Liver (tissue), 9 donors: ENCODE data around the gene SNX13. TPM values are rescaled to one million over a fixed set of nuclear protein-coding genes. Genes with fewer than 3 reads are reported as not detected.

ENCODE experiments used
- DNase-seq: peaks from one replicate; pipeline ENCODE4 v3.0.0-alpha.2; 2017; ENCODE audit warnings: low spot score
- H3K27ac ChIP-seq, 2 donors: one replicate each; pipeline ENCODE4 v1.7.0; 2013; ENCODE audit warnings: inconsistent platforms in 2 of 2, low read length in 2 of 2, control low read depth in 1 of 2, low read depth in 1 of 2, mild to moderate bottlenecking in 1 of 2
- H3K27me3 ChIP-seq, 4 donors: one replicate each; pipeline versions ENCODE4 v1.6.1 to v1.7.0; 2013; ENCODE audit warnings: low read length in 3 of 4, inconsistent platforms in 1 of 4, mild to moderate bottlenecking in 1 of 4, moderate library complexity in 1 of 4; ENCODE audit not compliant: control insufficient read depth in 4 of 4, insufficient read depth in 4 of 4
- H3K36me3 ChIP-seq, 4 donors: one replicate each; pipeline versions ENCODE4 v1.6.1 to v1.7.0; 2013; ENCODE audit warnings: low read length in 3 of 4, mild to moderate bottlenecking in 3 of 4, low read depth in 1 of 4, moderate library complexity in 1 of 4; ENCODE audit not compliant: control insufficient read depth in 4 of 4, insufficient read depth in 3 of 4
- H3K4me1 ChIP-seq, 4 donors: one replicate each; pipeline versions ENCODE4 v1.6.1 to v1.7.0; 2013; ENCODE audit warnings: low read length in 3 of 4, mild to moderate bottlenecking in 3 of 4, moderate library complexity in 1 of 4; ENCODE audit not compliant: control insufficient read depth in 4 of 4, insufficient read depth in 4 of 4
- H3K4me3 ChIP-seq, 3 donors: one replicate each; pipeline versions ENCODE4 v1.6.1 to v1.7.0; 2013; ENCODE audit warnings: low read length in 3 of 3, control low read depth in 1 of 3, low read depth in 1 of 3, mild to moderate bottlenecking in 1 of 3
- H3K9ac ChIP-seq, 2 donors: one replicate each; pipeline ENCODE4 v1.7.0; 2013; ENCODE audit warnings: low read length in 2 of 2, mild to moderate bottlenecking in 2 of 2, moderate library complexity in 2 of 2, control low read depth in 1 of 2, low read depth in 1 of 2
- H3K9me3 ChIP-seq, 4 donors: one replicate each; pipeline versions ENCODE4 v1.6.1 to v1.7.0; 2013; ENCODE audit warnings: low read length in 3 of 4; ENCODE audit not compliant: control insufficient read depth in 4 of 4
- ATF3 ChIP-seq: IDR thresholded peaks from 2 replicates; pipeline ENCODE4 v1.6.1; 2016; ENCODE audit warnings: antibody characterized with exemption
- CTCF ChIP-seq: fragments of 150-350 bp; IDR thresholded peaks from 2 replicates; pipeline ENCODE4 v1.5.1; 2017; ENCODE audit warnings: improper control_type of control experiment, low read depth, low read length; ENCODE audit not compliant: missing input control
- EGR1 ChIP-seq, 2 donors: IDR thresholded peaks; 2 replicates each; pipeline ENCODE4 v1.6.1; 2016 to 2018; ENCODE audit warnings: antibody characterized with exemption in 2 of 2, low read depth in 2 of 2
- FOXA1 ChIP-seq: IDR thresholded peaks from 2 replicates; pipeline ENCODE4 v1.6.1; 2016; ENCODE audit warnings: antibody characterized with exemption
- FOXA2 ChIP-seq: IDR thresholded peaks from 2 replicates; pipeline ENCODE4 v1.6.1; 2016; ENCODE audit warnings: antibody characterized with exemption
- GABPA ChIP-seq, 2 donors: IDR thresholded peaks in 1 of 2; conservative IDR thresholded peaks in 1 of 2; 2 replicates each; pipeline ENCODE4 v1.6.1; 2016; ENCODE audit warnings: antibody characterized with exemption in 2 of 2, mild to moderate bottlenecking in 1 of 2, moderate library complexity in 1 of 2
- HNF4A ChIP-seq, 2 donors: conservative IDR thresholded peaks; 2 replicates each; pipeline ENCODE4 v1.6.1; 2016; ENCODE audit warnings: antibody characterized with exemption in 2 of 2, mild to moderate bottlenecking in 2 of 2
- HNF4G ChIP-seq: IDR thresholded peaks from 2 replicates; pipeline ENCODE4 v1.6.1; 2016; ENCODE audit warnings: antibody characterized with exemption
- JUND ChIP-seq, 2 donors: IDR thresholded peaks; 2 replicates each; pipeline ENCODE4 v1.6.1; 2016; ENCODE audit warnings: antibody characterized with exemption in 2 of 2
- NR2F2 ChIP-seq: IDR thresholded peaks from 2 replicates; pipeline ENCODE4 v1.6.1; 2016; ENCODE audit warnings: antibody characterized with exemption
- RAD21 ChIP-seq, 2 donors: IDR thresholded peaks; 2 replicates each; pipeline ENCODE4 v1.6.1; 2016; ENCODE audit warnings: antibody characterized with exemption in 2 of 2, mild to moderate bottlenecking in 2 of 2
- REST ChIP-seq: IDR thresholded peaks from 2 replicates; pipeline ENCODE4 v1.6.1; 2016; ENCODE audit warnings: antibody characterized with exemption, mild to moderate bottlenecking
- ZBTB33 ChIP-seq: IDR thresholded peaks from 2 replicates; pipeline ENCODE4 v1.6.1; 2016; ENCODE audit warnings: antibody characterized with exemption
- WGBS: extraction: QIAGEN DNeasy Blood & Tissue Kit; methylation state at CpG from one replicate; pipeline ENCODE4 v1.1.7; 2013; 5-methylcytosine and 5-hydroxymethylcytosine counted together
- polyA plus RNA-seq, 2 donors: library from polyadenylated mRNA; stranded (reverse) in 1 of 2; unstranded in 1 of 2; fragments of 200-250 nt in 1 of 2; fragments of >200 nt in 1 of 2; fragmentation: Nextera tagmentation in 1 of 2; extraction: Ambion mirVana in 1 of 2; gene quantifications; one replicate each; pipeline versions ENCODE4 v1.2.1 to v1.2.3, GENCODE V29; 2013 to 2015
- total RNA-seq, 2 donors: library from RNA; depleted of rRNA; stranded (reverse); fragments of >200 nt; gene quantifications; one replicate each; pipeline ENCODE4 v1.2.3, GENCODE V29; 2014
- donor health status: healthy.
- donor health status: healthy.
- donor health status: healthy.
- donor health status: healthy.
- donor health status: healthy.

The SNX13 gene
- total and polyA plus RNA-seq, 4 donors = 5.4 to 28.1 (median 14.0) TPM

GRCh38 chr7:17915168-17915567 lies 25.1 kb downstream of the SNX13 start:
- peaks cover 0 to 2% (median 0%) of the 10 kb centered on the region in 4 donors for H3K9me3 ChIP-seq
- H3K9ac ChIP-seq = no peak overlapping the region
- H3K4me3 ChIP-seq = no peak overlapping the region
- H3K36me3 ChIP-seq = no peaks in the 10 kb centered on the region
- H3K27me3 ChIP-seq = no peaks in the 10 kb centered on the region
- peaks cover 0 to 1% (median 0%) of the 10 kb centered on the region in 4 donors for H3K4me1 ChIP-seq
- DNase-seq = no peak
- H3K27ac ChIP-seq = no peak overlapping the region
- 91% methylated on average over 6 of the region's 6 CpGs for WGBS
- TF ChIP-seq HNF4A (conservative IDR thresholded peaks at IDR 0.05) (no peak), FOXA2 (no peak), ZBTB33 (no peak), JUND (IDR thresholded peaks at IDR 0.05) (no peak), EGR1 (IDR thresholded peaks at IDR 0.05; ENCODE audit: low read depth in 2 of 2) (no peak), HNF4G (no peak), RAD21 (IDR thresholded peaks at IDR 0.05) (no peak), CTCF (no peak)

- no peak for DNase-seq
- no peak overlapping the region for H3K27ac ChIP-seq
- peaks cover 0 to 1% (median 0%) of the 10 kb centered on the region in 4 donors for H3K4me1 ChIP-seq
- H3K9ac ChIP-seq = no peak overlapping the region
- peaks cover 0 to 2% (median 0%) of the 10 kb centered on the region in 4 donors for H3K36me3 ChIP-seq
- TF ChIP-seq FOXA1 (no peak), HNF4A (conservative IDR thresholded peaks at IDR 0.05) (no peak), NR2F2 (no peak), EGR1 (IDR thresholded peaks at IDR 0.05; ENCODE audit: low read depth in 2 of 2) (no peak)
- H3K9me3 ChIP-seq = peaks cover 0 to 2% (median 0%) of the 10 kb centered on the region in 4 donors
- H3K4me3 ChIP-seq = no peak overlapping the region
- WGBS = 100% methylated on average over 2 of the region's 2 CpGs
- no peaks in the 10 kb centered on the region for H3K27me3 ChIP-seq
Observed at GRCh38 chr7:17913250-17913649, 27.0 kb downstream of the SNX13 start.

- no peak for DNase-seq
- Histone ChIP-seq H3K27ac (no peak overlapping the region), H3K4me1 (peaks cover 0 to 1% (median 0%) of the 10 kb centered on the region in 4 donors), H3K27me3 (no peaks in the 10 kb centered on the region), H3K36me3 (peaks cover 0 to 2% (median 0%) of the 10 kb centered on the region in 4 donors), H3K4me3 (no peak overlapping the region), H3K9ac (no peak overlapping the region), H3K9me3 (peaks cover 0 to 2% (median 0%) of the 10 kb centered on the region in 4 donors)
- TF ChIP-seq ZBTB33 (no peak), HNF4A (conservative IDR thresholded peaks at IDR 0.05) (no peak), GABPA (IDR thresholded peaks at IDR 0.05 in 1 of 2, conservative IDR thresholded peaks at IDR 0.05 in 1 of 2) (no peak), NR2F2 (no peak), EGR1 (IDR thresholded peaks at IDR 0.05; ENCODE audit: low read depth in 2 of 2) (no peak), RAD21 (IDR thresholded peaks at IDR 0.05) (no peak), ATF3 (no peak), REST (no peak), JUND (IDR thresholded peaks at IDR 0.05) (no peak)
- WGBS = 86% methylated on average over 5 of the region's 5 CpGs
Observed at GRCh38 chr7:17912536-17913235, 27.6 kb downstream of the SNX13 start.
